HAP-1 (cell line): ENCODE measurements around the gene AGPAT2.
"Not testable (repeated sequence)": the region's sequence is repeated elsewhere in the genome, so short reads cannot be mapped to it uniquely, and the experiment has no call there.

Experiments
- DNase-seq, 2 experiments: peaks; one replicate each; pipeline ENCODE4 v3.0.0-alpha.2; 2016 to 2020; ENCODE audit warnings: low spot score in 2 of 2
- H3K27me3 ChIP-seq: fragments of 250-450 bp; sonication (Bioruptor Pico); 2 replicates; pipeline ENCODE4 v1.5.1; 2020; ENCODE audit warnings: low read depth, mild to moderate bottlenecking, moderate library complexity
- H3K36me3 ChIP-seq: fragments of 250-450 bp; sonication (Bioruptor Pico); replicated peaks from 2 replicates; pipeline ENCODE4 v1.5.1; 2020; ENCODE audit warnings: mild to moderate bottlenecking
- H3K4me1 ChIP-seq: fragments of 250-450 bp; sonication (Bioruptor Pico); 2 replicates; pipeline ENCODE4 v1.5.1; 2020; ENCODE audit warnings: mild to moderate bottlenecking
- H3K4me3 ChIP-seq: fragments of 250-450 bp; sonication (Bioruptor Pico); 2 replicates; pipeline ENCODE4 v1.5.1; 2020; ENCODE audit warnings: mild to moderate bottlenecking, moderate library complexity
- H3K9me3 ChIP-seq: fragments of 250-450 bp; sonication (Bioruptor Pico); 2 replicates; pipeline ENCODE4 v1.5.1; 2020; ENCODE audit warnings: mild to moderate bottlenecking, moderate library complexity
- in situ Hi-C: fragments of 300-500 bp; cut with MboI; formaldehyde crosslinking; loops from 3 replicates; pipeline ENCODE4 v1.14.3; 2020; ENCODE audit warnings: low sequenced_read_pairs, inconsistent platforms, mixed read lengths

AGPAT2 gene

DNA sequence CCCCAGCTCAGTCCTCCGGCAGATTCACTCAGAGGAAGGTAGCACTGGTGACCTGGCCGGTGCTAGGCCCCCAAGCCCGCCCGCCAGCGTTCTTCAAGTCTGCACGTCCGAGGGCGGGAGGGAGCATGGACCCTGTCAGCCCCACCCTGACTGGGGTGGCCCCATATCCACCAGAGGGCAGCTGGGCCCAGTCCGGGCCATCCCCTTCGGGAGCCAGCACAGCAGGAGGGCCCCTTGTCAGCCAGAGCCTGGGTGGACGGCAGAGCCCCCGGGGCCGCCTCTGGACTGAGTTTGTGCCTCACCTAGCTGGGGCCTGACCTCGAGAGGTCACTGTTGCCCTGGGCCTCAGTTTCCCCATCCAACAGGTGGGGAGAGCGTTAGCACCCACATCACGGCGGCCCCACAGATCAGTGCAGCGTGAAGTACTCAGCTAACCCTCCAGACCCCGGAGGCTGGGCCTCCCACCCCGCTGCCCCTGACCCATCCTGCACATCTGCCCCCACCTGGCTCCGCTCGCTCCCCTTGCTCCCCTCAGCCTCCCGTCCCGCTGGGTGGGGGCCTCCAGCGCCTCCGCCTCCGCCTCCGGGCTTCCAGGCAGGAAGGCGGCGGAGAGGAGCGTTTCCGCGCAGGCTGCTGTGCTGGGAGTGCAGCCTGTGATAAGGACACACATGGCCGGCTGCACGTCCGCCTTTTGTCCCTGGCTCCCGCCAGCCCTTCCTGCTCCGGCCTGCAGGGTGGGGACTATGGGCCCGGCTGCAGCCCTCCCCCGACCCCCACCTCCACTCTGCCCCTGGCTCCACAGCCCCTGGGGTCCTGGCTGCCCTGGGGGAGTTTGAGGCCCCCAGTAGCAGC lies 41.1 kb downstream of the AGPAT2 start:
- Histone ChIP-seq H3K27me3 (no peaks in the 10 kb centered on the region), H3K4me3 (no peak overlapping the region), H3K9me3 (no peaks in the 10 kb centered on the region), H3K36me3 (no peaks in the 10 kb centered on the region), H3K4me1 (no peaks in the 10 kb centered on the region; the same call in 1 of the 2 replicates)
- in situ Hi-C loops, result no loop called here
- DNase-seq, result no peak

DNA sequence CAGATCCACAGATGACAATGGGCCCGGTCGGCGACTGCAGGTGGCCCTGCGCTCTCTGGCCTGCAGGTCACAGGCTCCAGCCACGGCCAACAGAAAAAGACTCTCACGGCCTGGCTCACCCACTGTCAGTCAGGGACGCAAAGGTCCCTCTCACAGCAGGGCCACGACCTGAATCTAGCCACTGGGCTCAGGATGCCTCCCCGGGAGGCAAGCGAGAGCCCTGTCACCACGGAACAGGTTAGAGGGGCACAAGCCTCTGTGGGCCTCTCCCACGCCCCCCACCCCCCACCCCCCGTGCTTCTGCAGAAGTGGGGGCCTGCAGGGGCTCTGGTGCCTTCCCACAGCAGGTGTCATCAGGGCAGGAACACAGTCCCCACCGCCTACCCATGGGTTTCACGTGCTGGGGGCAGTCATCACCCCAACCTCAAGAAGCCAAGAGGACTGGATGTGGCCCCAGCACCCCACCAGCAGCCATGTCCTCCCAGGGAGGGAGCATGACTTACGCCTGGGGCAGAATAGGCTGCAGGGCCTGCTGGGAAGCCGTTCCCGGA lies 41.8 kb downstream of the AGPAT2 start:
- Histone ChIP-seq H3K4me3 (no peak overlapping the region), H3K27me3 (no peaks in the 10 kb centered on the region), H3K4me1 (no peaks in the 10 kb centered on the region; the same call in 1 of the 2 replicates)

DNA sequence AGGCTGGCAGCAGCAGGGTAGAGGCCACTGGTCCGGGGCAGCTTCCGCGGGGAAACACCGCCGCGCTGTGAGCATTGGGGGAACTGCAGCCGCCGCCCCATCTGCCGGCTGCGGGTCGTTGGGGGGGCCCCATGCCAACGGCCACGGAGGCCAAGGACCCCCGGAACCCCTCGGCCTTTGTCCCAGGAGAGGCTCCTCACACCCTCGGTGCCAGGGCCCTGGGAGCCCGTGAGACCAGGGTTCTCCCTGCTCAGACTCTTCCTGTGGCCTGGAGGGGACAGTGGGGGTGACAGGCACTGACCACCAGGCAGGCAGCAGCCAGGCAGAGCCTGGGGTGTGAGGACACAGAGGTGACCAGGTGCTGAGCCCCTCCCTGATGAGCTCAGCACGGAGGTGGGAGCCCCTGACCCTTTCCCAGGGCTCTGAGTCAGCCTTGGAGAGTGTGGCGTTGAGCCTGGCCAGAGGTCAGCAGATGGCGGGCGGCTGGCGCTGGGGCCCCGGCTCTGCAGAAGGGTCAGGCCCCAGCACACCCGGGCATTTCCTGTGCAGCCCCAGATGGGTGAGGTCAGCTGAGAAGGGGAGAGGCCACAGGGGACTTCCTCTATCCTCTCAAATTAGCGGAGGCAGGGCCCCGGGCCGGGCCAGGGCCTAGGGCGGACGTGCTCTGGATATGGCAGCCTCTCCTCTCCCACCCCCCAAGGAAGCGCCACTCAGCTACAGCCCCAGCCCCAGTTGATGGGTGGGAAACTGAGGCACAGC lies 42.5 kb downstream of the AGPAT2 start:
- H3K4me3 ChIP-seq, result no peak overlapping the region
- no peaks in the 10 kb centered on the region for H3K9me3 ChIP-seq
- no peaks in the 10 kb centered on the region; the same call in 1 of the 2 replicates for H3K4me1 ChIP-seq
- in situ Hi-C loops, result no loop called here
- no peaks in the 10 kb centered on the region for H3K36me3 ChIP-seq
- peak in 1 of 2 experiments; percentile 90 for DNase-seq
- H3K27me3 ChIP-seq, result no peaks in the 10 kb centered on the region

More for the DNA sequence above, 41.8 kb downstream of the AGPAT2 start:
- Histone ChIP-seq H3K36me3 (no peaks in the 10 kb centered on the region), H3K9me3 (no peaks in the 10 kb centered on the region)
- no peak for DNase-seq
- in situ Hi-C loops, result no loop called here

DNA sequence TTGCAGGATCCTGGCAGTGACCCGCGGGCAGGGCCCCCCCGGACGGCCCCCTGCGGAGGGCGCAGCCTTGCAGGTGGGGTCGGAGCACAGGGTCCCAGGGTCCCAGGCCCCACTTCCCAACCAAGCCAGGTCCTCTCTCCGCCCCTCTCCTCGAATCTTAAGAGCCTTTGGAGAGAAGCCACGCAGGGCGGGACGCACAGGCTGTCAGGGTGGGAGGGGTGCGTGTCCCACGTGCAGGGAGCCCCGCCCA lies 43.0 kb downstream of the AGPAT2 start:
- H3K4me1 ChIP-seq, result no peaks in the 10 kb centered on the region; the same call in 1 of the 2 replicates
- in situ Hi-C loops, result no loop called here
- DNase-seq, result peak in 1 of 2 experiments; percentile 60
- no peaks in the 10 kb centered on the region for H3K36me3 ChIP-seq
- no peak overlapping the region for H3K4me3 ChIP-seq
- H3K9me3 ChIP-seq, result no peaks in the 10 kb centered on the region
- no peaks in the 10 kb centered on the region for H3K27me3 ChIP-seq

DNA sequence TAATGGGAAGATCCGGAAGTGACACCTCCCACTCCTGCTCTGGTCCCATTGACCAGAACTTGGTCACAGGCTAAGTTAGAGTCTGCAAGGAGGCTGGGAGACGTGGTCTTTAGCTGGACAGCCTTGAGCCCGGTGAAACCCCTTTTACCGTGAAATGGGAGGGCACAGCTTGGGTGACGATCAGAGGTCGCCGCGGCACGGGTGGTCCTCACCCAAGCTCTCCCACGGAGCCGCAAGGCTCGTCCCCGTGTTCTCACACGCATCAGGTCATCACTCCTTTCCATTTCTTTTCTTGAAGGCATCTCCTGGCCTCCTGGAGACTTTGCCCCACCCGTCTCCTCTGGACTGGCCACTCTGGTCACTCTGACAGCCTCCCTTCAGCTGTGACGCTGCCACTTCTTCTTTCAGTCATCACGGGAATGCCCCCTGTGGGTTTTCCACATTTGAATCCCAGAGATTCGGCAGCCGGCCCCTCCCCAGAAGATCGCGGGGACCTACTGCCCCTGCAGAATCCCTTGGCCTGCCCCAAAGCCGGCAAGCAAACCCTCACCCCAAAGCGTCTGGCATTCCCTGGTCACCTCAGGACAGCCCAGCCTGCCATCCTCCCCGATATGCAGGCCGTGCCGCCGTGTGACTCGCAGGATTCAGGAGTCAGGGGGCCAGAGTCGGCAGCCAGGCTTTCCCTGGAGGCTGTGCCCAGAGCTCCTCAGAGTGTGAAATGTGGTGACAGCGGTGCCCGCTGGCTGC lies 43.5 kb downstream of the AGPAT2 start:
- no peaks in the 10 kb centered on the region; the same call in 1 of the 2 replicates for H3K4me1 ChIP-seq
- DNase-seq, result no peak
- H3K27me3 ChIP-seq, result no peaks in the 10 kb centered on the region
- in situ Hi-C loops, result no loop called here
- H3K4me3 ChIP-seq, result no peak overlapping the region
- no peaks in the 10 kb centered on the region for H3K36me3 ChIP-seq
- H3K9me3 ChIP-seq, result no peaks in the 10 kb centered on the region

DNA sequence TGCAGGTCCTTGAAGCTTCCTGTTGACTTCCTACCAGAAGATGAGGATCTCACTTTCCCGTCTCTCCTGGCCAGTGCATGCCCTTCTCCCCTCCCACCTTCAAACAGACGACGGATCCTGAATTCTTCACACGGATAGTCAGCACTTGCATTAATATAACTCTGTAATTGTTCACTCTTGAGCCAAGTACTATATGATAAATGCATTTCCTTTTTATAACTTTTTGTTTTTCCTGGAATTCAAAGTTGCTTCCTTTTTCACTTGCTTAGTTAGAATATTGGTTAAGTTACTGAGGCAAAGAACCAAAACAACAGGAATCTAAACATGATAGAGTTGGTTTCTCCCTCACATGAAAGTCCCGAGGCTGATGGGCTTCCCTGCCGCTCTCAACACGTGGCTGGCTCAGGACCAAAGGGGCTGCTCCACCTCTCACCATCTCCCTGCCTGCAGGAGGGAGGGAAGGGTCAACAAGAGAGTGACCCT lies 44.8 kb downstream of the AGPAT2 start:
- Histone ChIP-seq H3K27me3 (no peaks in the 10 kb centered on the region), H3K36me3 (no peaks in the 10 kb centered on the region), H3K9me3 (no peaks in the 10 kb centered on the region), H3K4me1 (no peaks in the 10 kb centered on the region; the same call in 1 of the 2 replicates), H3K4me3 (no peak overlapping the region)
- in situ Hi-C loops, result no loop called here
- no peak for DNase-seq

DNA sequence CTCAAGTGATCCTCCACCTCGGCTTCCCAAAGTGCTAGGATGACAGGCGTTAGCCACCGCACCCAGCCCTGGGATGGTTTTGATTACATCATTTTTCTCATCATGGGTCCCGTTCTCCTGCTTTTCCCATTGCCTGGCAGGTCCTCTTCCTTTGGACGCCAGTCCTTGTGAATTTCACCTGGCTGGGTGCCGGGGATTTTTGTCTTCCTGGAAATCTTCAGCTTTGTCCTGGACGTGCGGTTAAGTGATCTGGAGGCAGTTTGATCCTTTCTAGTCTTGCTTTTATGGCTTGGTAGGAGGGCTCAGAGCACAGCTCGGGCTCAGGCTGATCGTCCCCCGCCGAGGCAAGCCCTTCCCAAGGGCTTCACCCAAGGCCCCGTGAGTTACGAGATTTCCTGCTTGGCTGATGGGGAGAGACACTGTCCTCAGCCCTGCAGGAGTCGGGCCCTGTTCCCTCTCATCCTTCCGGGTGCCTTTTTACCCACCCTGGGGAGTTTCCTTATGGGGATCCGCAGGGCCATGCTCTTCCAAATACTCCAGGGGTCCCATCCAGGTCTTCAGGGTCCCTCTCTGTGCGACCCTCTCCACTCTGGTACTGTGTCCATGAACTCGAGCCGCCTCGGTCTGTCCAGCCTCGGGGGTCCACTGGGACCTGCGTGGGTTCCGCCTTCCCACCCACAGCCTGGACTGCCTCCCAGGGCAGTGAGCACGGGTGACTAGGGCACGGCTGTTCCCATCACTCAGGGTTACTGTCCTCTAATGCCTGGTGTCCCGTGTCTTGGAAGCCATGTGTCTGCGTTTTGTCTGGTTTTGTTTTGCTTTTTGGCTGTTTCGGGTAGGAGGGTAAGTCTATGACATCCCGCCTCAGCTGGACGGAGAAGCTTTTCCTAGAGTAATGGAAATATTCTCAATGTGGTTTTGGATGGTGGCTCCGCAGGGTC lies 46.8 kb downstream of the AGPAT2 start:
- no peak for DNase-seq
- Histone ChIP-seq H3K27me3 (no peaks in the 10 kb centered on the region), H3K36me3 (no peaks in the 10 kb centered on the region), H3K9me3 (no peaks in the 10 kb centered on the region), H3K4me1 (no peaks in the 10 kb centered on the region; the same call in 1 of the 2 replicates), H3K4me3 (no peak overlapping the region)
- in situ Hi-C loops, result no loop called here

DNA sequence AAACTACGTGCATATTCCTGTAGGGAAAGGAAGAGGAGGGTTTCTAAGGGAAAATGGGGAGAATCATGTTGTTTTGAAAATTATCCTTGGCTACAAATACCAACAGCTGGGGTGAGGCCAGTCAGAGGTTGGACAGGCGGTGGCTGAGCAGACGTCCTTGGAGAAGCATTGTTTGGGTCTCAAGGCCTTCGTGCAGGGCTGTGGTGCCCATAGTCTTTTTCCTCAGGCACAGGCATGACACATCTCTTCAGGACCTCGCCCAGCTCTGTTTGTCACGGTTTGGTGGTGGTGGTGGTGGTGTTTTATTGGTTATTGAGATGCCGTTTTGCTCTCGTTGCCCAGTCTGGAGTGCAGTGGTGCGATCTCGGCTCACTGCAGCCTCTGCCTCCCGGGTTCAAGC lies 52.4 kb downstream of the AGPAT2 start:
- H3K4me3 ChIP-seq, result no peak overlapping the region
- DNase-seq, result no peak
- H3K4me1 ChIP-seq, result no peaks in the 10 kb centered on the region
- H3K36me3 ChIP-seq, result no peaks in the 10 kb centered on the region
- in situ Hi-C loops, result loop anchor here (5.0 kb wide), 1 partner anchor 143 kb away; no protein-coding TSS in a partner anchor
- H3K27me3 ChIP-seq, result no peaks in the 10 kb centered on the region
- H3K9me3 ChIP-seq, result no peaks in the 10 kb centered on the region

DNA sequence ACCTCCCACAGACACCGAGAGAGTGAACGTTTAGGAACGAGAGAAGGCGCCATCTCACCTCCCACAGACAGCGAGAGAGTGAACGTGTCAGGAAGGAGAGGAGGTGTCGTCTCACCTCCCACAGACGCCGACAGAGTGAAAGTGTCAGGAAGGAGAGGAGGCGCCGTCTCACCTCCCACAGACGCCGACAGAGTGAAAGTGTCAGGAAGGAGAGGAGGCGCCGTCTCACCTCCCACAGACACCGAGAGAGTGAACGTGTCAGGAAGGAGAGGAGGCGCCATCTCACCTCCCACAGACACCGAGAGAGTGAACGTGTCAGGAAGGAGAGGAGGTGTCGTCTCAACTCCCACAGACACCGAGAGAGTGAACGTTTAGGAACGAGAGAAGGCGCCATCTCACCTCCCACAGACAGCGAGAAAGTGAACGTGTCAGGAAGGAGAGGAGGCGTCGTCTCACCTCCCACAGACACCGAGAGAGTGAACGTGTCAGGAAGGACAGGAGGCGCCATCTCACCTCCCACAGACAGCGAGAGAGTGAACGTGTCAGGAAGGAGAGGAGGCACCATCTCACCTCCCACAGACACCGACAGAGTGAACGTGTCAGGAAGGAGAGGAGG lies 54.7 kb downstream of the AGPAT2 start:
- H3K27me3 ChIP-seq, H3K9me3 ChIP-seq, H3K4me3 ChIP-seq, H3K4me1 ChIP-seq, H3K36me3 ChIP-seq, DNase-seq: not testable (repeated sequence)
- in situ Hi-C loops, result loop anchor here (5.0 kb wide), 1 partner anchor 140 kb away; no protein-coding TSS in a partner anchor

DNA sequence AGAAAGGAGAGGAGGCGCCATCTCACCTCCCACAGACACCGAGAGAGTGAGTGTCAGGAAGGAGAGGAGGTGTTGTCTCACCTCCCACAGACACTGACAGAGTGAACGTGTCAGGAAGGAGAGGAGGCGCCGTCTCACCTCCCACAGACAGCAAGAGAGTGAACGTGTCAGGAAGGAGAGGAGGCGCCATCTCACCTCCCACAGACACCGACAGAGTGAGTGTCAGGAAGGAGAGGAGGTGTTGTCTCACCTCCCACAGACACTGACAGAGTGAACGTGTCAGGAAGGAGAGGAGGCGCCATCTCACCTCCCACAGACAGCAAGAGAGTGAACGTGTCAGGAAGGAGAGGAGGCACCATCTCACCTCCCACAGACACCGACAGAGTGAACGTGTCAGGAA lies 55.2 kb downstream of the AGPAT2 start:
- H3K27me3 ChIP-seq, H3K4me3 ChIP-seq, H3K4me1 ChIP-seq, DNase-seq, H3K36me3 ChIP-seq, H3K9me3 ChIP-seq: not testable (repeated sequence)
- in situ Hi-C loops, result loop anchor here (5.0 kb wide), 1 partner anchor 140 kb away; no protein-coding TSS in a partner anchor

DNA sequence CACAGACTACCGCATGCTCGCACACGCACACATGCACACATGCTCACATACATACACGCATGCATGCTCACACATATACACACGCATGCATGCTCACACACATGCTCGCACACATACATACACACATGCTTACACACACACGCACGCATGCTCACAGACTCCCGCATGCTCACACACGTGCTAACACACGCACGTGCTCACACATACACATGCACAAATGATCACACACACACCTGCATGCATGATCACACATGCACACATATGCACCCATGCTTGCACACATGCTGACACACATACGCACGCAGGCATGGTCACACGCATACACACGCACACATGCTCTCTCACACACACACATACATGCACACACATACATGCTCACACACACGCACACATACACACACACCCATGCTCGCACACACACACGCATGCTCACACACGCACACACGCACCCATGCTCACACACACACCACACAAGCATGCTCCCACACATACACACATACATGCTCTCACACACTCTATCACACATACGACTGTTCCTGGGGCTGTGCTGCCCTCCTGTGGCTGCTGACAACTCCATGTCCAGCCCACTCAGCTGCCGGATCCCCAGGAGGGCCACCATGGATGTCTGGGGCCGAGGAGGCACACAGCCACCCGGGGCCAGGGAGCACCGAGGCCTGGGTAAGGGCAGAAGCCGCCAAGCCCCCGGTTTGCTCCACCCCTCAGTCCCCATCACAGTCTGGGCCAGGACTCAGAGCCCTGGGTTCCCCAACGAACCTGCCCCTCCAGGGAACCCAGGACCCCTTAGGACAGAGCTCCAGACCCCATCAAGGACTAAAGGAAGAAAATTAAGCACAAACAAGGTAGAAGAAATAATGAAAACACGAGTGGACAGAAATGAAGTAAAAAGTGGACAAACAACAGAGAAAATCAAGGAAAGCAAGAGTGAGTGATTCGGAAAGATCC lies 55.9 kb downstream of the AGPAT2 start:
- H3K36me3 ChIP-seq, result no peaks in the 10 kb centered on the region
- no peak overlapping the region for H3K4me3 ChIP-seq
- no peaks in the 10 kb centered on the region for H3K27me3 ChIP-seq
- in situ Hi-C loops, result loop anchor here (5.0 kb wide), 1 partner anchor 139 kb away; no protein-coding TSS in a partner anchor
- H3K9me3 ChIP-seq, result no peaks in the 10 kb centered on the region
- peak; percentile 59 to 89 for DNase-seq
- H3K4me1 ChIP-seq, result no peaks in the 10 kb centered on the region
